ENCODE data around the gene VSTM1. TPM values are rescaled to one million over a fixed set of nuclear protein-coding genes. Genes with fewer than 3 reads are reported as not detected.

Gene VSTM1
- total RNA-seq, 1 donor from 2014 or later, result not detected

DNA sequence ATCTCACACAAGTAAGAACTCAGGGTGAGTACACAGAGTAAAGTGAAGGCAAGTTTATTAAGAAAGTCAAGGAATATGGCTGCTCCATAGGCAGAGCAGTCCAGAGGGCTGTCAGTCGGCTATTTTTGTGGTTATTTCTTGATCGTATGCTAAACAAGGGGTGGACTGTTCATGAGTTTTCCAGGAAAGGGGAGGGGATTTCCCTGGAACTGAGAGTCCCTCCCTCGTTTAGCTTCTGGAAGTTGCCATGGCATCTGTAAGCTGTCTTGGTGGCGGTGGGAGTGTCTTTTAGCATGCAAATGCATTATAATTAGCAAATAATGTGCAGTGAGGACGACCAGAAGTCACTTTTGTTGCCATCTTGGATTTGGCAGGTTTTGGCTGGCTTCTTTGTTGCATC is 5.8 kb upstream of the VSTM1 start:
- Mint-ChIP-seq H3K4me3 (no peak overlapping the region), H3K27ac (no peak overlapping the region), H3K4me1 (no peaks in the 10 kb centered on the region), H3K36me3 (no peaks in the 10 kb centered on the region), H3K9me3 (peaks cover 12% of the 10 kb centered on the region), H3K27me3 (ENCODE audit: low read depth) (peaks cover 18% of the 10 kb centered on the region)
- DNase-seq (ENCODE audit: low spot score in 2 of 2, unreplicated experiment in 2 of 2), result no peak
- TF ChIP-seq, protein P1, sequence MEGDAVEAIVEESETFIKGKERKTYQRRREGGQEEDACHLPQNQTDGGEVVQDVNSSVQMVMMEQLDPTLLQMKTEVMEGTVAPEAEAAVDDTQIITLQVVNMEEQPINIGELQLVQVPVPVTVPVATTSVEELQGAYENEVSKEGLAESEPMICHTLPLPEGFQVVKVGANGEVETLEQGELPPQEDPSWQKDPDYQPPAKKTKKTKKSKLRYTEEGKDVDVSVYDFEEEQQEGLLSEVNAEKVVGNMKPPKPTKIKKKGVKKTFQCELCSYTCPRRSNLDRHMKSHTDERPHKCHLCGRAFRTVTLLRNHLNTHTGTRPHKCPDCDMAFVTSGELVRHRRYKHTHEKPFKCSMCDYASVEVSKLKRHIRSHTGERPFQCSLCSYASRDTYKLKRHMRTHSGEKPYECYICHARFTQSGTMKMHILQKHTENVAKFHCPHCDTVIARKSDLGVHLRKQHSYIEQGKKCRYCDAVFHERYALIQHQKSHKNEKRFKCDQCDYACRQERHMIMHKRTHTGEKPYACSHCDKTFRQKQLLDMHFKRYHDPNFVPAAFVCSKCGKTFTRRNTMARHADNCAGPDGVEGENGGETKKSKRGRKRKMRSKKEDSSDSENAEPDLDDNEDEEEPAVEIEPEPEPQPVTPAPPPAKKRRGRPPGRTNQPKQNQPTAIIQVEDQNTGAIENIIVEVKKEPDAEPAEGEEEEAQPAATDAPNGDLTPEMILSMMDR (IDR thresholded peaks at IDR 0.05; ENCODE audit: unreplicated experiment), result no peak

DNA sequence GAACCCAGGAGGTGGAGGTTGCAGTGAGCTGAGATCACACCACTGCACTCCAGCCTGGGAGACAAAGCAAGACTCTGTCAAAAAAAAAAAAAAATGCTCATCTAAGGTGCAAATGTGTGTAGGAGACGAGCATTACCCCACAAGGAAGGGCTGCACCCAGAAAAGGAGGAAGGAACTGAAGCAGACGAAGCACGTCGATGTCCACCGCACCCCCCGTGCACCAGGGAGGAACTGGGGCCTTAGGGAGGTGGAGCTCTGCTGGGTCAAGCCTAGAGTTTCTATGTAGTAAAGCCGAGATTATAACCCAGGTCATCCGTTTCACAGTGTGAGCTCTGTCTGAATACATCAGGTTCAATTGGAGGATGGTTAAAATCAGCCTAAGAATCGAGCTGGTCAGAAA is 1.1 kb downstream of the VSTM1 start:
- no peak for DNase-seq (ENCODE audit: low spot score in 2 of 2, unreplicated experiment in 2 of 2)
- no peak overlapping the region for H3K27ac Mint-ChIP-seq
- peaks cover 6% of the 10 kb centered on the region for H3K27me3 Mint-ChIP-seq (ENCODE audit: low read depth)
- TF ChIP-seq, protein P1 (IDR thresholded peaks at IDR 0.05; ENCODE audit: unreplicated experiment), result no peak
- H3K4me3 Mint-ChIP-seq, result no peak overlapping the region
- no peaks in the 10 kb centered on the region for H3K36me3 Mint-ChIP-seq
- H3K4me1 Mint-ChIP-seq, result no peaks in the 10 kb centered on the region
- H3K9me3 Mint-ChIP-seq, result peaks cover 3% of the 10 kb centered on the region

DNA sequence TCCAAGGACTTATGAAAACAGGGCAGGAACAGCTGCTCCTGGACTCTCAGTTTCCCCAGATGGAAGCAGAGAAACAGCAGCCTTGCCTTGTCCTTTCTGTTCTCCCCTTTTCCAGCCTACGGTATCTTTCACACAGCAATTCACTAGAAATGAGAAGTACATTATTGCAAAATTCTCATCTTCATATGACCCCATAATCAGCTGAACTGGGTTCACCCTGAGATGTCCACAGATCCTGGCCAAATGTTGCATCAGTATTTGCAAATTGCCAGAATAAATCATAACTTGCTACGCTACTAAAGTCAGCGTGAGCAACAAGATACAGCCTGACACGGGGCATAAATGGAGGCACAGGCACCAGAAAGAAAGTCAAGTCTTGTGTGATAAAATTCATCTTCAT is 16.1 kb downstream of the VSTM1 start:
- Mint-ChIP-seq H3K9me3 (no peaks in the 10 kb centered on the region), H3K27ac (no peak overlapping the region), H3K4me1 (no peaks in the 10 kb centered on the region), H3K4me3 (no peak overlapping the region), H3K27me3 (ENCODE audit: low read depth) (peaks cover 37% of the 10 kb centered on the region), H3K36me3 (no peaks in the 10 kb centered on the region)
- TF ChIP-seq, protein P1 (IDR thresholded peaks at IDR 0.05; ENCODE audit: unreplicated experiment), result no peak
- DNase-seq (ENCODE audit: low spot score in 2 of 2, unreplicated experiment in 2 of 2), result no peak

DNA sequence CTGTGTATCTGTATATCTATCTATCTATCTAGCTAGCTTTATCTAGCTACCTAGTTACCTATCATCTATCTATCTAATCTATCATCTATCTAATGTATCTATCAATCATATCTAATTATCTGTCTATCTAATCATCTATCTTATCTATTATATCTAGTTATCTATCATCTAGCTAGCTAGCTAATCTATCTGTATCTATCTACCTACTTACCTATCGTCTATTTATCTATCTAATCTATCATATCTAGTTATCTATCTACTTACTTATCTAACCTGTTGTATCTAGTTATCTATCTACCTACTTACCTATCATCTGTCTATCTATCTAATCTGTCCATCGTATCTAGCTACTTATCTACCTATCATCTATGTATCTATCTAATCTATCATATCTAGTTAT is 17.9 kb downstream of the VSTM1 start:
- no peak overlapping the region for H3K27ac Mint-ChIP-seq
- no peak overlapping the region for H3K4me3 Mint-ChIP-seq
- peaks cover 33% of the 10 kb centered on the region for H3K27me3 Mint-ChIP-seq (ENCODE audit: low read depth)
- no peaks in the 10 kb centered on the region for H3K4me1 Mint-ChIP-seq
- no peak for DNase-seq (ENCODE audit: low spot score in 2 of 2, unreplicated experiment in 2 of 2)
- H3K36me3 Mint-ChIP-seq, result no peaks in the 10 kb centered on the region
- H3K9me3 Mint-ChIP-seq, result no peaks in the 10 kb centered on the region
- TF ChIP-seq, protein P1 (IDR thresholded peaks at IDR 0.05; ENCODE audit: unreplicated experiment), result no peak

DNA sequence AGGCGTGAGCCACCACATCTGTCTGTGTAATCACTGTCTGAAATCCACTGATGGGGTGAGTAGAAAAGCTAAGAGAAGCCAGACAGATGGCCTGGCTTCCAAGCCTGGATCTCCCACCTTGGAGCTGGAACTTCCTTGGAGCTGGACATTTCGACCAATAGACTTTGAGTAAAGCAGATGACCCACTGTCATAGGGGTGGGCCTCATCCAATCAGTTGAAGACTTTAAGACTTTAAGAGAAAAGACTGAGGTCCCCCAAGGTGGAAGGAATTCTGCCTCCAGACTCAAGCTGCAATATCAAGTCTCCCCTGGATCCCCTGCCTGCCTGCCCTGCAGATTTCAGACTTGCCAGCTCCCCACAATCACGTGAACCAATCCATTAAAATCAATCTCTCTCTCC is 20.7 kb downstream of the VSTM1 start:
- TF ChIP-seq, protein P1 (IDR thresholded peaks at IDR 0.05; ENCODE audit: unreplicated experiment), result no peak
- H3K27me3 Mint-ChIP-seq (ENCODE audit: low read depth), result peaks cover 18% of the 10 kb centered on the region
- no peak for DNase-seq (ENCODE audit: low spot score in 2 of 2, unreplicated experiment in 2 of 2)
- no peak overlapping the region for H3K27ac Mint-ChIP-seq
- H3K4me1 Mint-ChIP-seq, result no peaks in the 10 kb centered on the region
- H3K36me3 Mint-ChIP-seq, result no peaks in the 10 kb centered on the region
- no peak overlapping the region for H3K4me3 Mint-ChIP-seq
- H3K9me3 Mint-ChIP-seq, result no peaks in the 10 kb centered on the region

DNA sequence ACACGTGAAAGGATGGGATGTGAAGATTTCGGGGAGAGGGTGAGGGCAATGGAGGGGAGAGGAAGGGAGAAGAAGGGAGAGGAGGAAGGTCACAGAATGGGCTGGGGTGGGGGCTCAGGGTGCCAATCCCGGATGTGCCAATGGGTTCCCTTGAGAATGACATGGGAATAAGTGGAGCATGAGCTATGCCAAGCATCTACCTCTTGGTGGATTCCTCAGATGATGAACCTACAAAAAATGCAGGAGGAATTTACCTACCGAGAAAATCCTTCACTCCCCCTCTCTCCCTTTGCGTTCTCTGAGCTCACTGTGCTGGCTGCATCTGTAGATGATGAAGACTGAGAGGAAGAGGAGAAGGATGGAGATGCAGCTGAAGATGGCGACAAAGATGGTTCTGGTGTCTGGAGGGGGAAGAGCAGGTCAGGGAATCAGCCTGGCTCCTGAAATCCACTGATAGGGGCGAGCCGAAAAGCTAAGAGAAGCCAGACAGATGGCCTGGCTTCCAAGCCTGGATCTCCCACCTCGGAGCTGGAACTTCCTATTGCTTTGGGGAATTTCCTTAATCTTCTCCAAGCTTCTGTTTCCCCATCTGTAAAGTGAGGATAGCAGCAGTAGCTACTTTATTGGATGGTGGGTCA is 21.6 kb downstream of the VSTM1 start:
- Mint-ChIP-seq H3K4me1 (no peaks in the 10 kb centered on the region), H3K27me3 (ENCODE audit: low read depth) (peaks cover 13% of the 10 kb centered on the region), H3K4me3 (no peak overlapping the region), H3K27ac (no peak overlapping the region), H3K36me3 (no peaks in the 10 kb centered on the region), H3K9me3 (no peaks in the 10 kb centered on the region)
- TF ChIP-seq, protein P1 (IDR thresholded peaks at IDR 0.05; ENCODE audit: unreplicated experiment), result no peak
- no peak for DNase-seq (ENCODE audit: low spot score in 2 of 2, unreplicated experiment in 2 of 2)

Measured in mesothelial cell of epicardium (in vitro differentiated cells).